Liver (tissue), 9 donors: ENCODE data around the gene CSNK1E. TPM values are rescaled to one million over a fixed set of nuclear protein-coding genes. Genes with fewer than 3 reads are reported as not detected.
A peak's percentile ranks its signal among the peaks of the same experiment; 100 is the strongest.

ENCODE experiments used
- DNase-seq: peaks from one replicate; pipeline ENCODE4 v3.0.0-alpha.2; 2017; ENCODE audit warnings: low spot score
- H3K27ac ChIP-seq, 2 donors: one replicate each; pipeline ENCODE4 v1.7.0; 2013; ENCODE audit warnings: inconsistent platforms in 2 of 2, low read length in 2 of 2, control low read depth in 1 of 2, low read depth in 1 of 2, mild to moderate bottlenecking in 1 of 2
- H3K27me3 ChIP-seq, 4 donors: one replicate each; pipeline versions ENCODE4 v1.6.1 to v1.7.0; 2013; ENCODE audit warnings: low read length in 3 of 4, inconsistent platforms in 1 of 4, mild to moderate bottlenecking in 1 of 4, moderate library complexity in 1 of 4; ENCODE audit not compliant: control insufficient read depth in 4 of 4, insufficient read depth in 4 of 4
- H3K36me3 ChIP-seq, 4 donors: one replicate each; pipeline versions ENCODE4 v1.6.1 to v1.7.0; 2013; ENCODE audit warnings: low read length in 3 of 4, mild to moderate bottlenecking in 3 of 4, low read depth in 1 of 4, moderate library complexity in 1 of 4; ENCODE audit not compliant: control insufficient read depth in 4 of 4, insufficient read depth in 3 of 4
- H3K4me1 ChIP-seq, 4 donors: one replicate each; pipeline versions ENCODE4 v1.6.1 to v1.7.0; 2013; ENCODE audit warnings: low read length in 3 of 4, mild to moderate bottlenecking in 3 of 4, moderate library complexity in 1 of 4; ENCODE audit not compliant: control insufficient read depth in 4 of 4, insufficient read depth in 4 of 4
- H3K4me3 ChIP-seq, 3 donors: one replicate each; pipeline versions ENCODE4 v1.6.1 to v1.7.0; 2013; ENCODE audit warnings: low read length in 3 of 3, control low read depth in 1 of 3, low read depth in 1 of 3, mild to moderate bottlenecking in 1 of 3
- H3K9ac ChIP-seq, 2 donors: one replicate each; pipeline ENCODE4 v1.7.0; 2013; ENCODE audit warnings: low read length in 2 of 2, mild to moderate bottlenecking in 2 of 2, moderate library complexity in 2 of 2, control low read depth in 1 of 2, low read depth in 1 of 2
- H3K9me3 ChIP-seq, 4 donors: one replicate each; pipeline versions ENCODE4 v1.6.1 to v1.7.0; 2013; ENCODE audit warnings: low read length in 3 of 4; ENCODE audit not compliant: control insufficient read depth in 4 of 4
- ATF3 ChIP-seq: IDR thresholded peaks from 2 replicates; pipeline ENCODE4 v1.6.1; 2016; ENCODE audit warnings: antibody characterized with exemption
- CTCF ChIP-seq: fragments of 150-350 bp; IDR thresholded peaks from 2 replicates; pipeline ENCODE4 v1.5.1; 2017; ENCODE audit warnings: improper control_type of control experiment, low read depth, low read length; ENCODE audit not compliant: missing input control
- EGR1 ChIP-seq, 2 donors: IDR thresholded peaks; 2 replicates each; pipeline ENCODE4 v1.6.1; 2016 to 2018; ENCODE audit warnings: antibody characterized with exemption in 2 of 2, low read depth in 2 of 2
- FOXA1 ChIP-seq: IDR thresholded peaks from 2 replicates; pipeline ENCODE4 v1.6.1; 2016; ENCODE audit warnings: antibody characterized with exemption
- FOXA2 ChIP-seq: IDR thresholded peaks from 2 replicates; pipeline ENCODE4 v1.6.1; 2016; ENCODE audit warnings: antibody characterized with exemption
- GABPA ChIP-seq, 2 donors: IDR thresholded peaks in 1 of 2; conservative IDR thresholded peaks in 1 of 2; 2 replicates each; pipeline ENCODE4 v1.6.1; 2016; ENCODE audit warnings: antibody characterized with exemption in 2 of 2, mild to moderate bottlenecking in 1 of 2, moderate library complexity in 1 of 2
- HNF4A ChIP-seq, 2 donors: conservative IDR thresholded peaks; 2 replicates each; pipeline ENCODE4 v1.6.1; 2016; ENCODE audit warnings: antibody characterized with exemption in 2 of 2, mild to moderate bottlenecking in 2 of 2
- HNF4G ChIP-seq: IDR thresholded peaks from 2 replicates; pipeline ENCODE4 v1.6.1; 2016; ENCODE audit warnings: antibody characterized with exemption
- JUND ChIP-seq, 2 donors: IDR thresholded peaks; 2 replicates each; pipeline ENCODE4 v1.6.1; 2016; ENCODE audit warnings: antibody characterized with exemption in 2 of 2
- MAX ChIP-seq: IDR thresholded peaks from 2 replicates; pipeline ENCODE4 v1.6.1; 2016; ENCODE audit warnings: antibody characterized with exemption
- RAD21 ChIP-seq, 2 donors: IDR thresholded peaks; 2 replicates each; pipeline ENCODE4 v1.6.1; 2016; ENCODE audit warnings: antibody characterized with exemption in 2 of 2, mild to moderate bottlenecking in 2 of 2
- REST ChIP-seq: IDR thresholded peaks from 2 replicates; pipeline ENCODE4 v1.6.1; 2016; ENCODE audit warnings: antibody characterized with exemption, mild to moderate bottlenecking
- RXRA ChIP-seq, 2 donors: IDR thresholded peaks; 2 replicates each; pipeline ENCODE4 v1.6.1; 2017 to 2018; ENCODE audit warnings: antibody characterized with exemption in 2 of 2, mild to moderate bottlenecking in 1 of 2
- SP1 ChIP-seq: IDR thresholded peaks from 2 replicates; pipeline ENCODE4 v1.6.1; 2018; ENCODE audit warnings: antibody characterized with exemption, mild to moderate bottlenecking
- YY1 ChIP-seq: IDR thresholded peaks from 2 replicates; pipeline ENCODE4 v1.6.1; 2016; ENCODE audit warnings: antibody characterized with exemption, mild to moderate bottlenecking
- ZBTB33 ChIP-seq: IDR thresholded peaks from 2 replicates; pipeline ENCODE4 v1.6.1; 2016; ENCODE audit warnings: antibody characterized with exemption
- WGBS: extraction: QIAGEN DNeasy Blood & Tissue Kit; methylation state at CpG from one replicate; pipeline ENCODE4 v1.1.7; 2013; 5-methylcytosine and 5-hydroxymethylcytosine counted together
- polyA plus RNA-seq, 2 donors: library from polyadenylated mRNA; stranded (reverse) in 1 of 2; unstranded in 1 of 2; fragments of 200-250 nt in 1 of 2; fragments of >200 nt in 1 of 2; fragmentation: Nextera tagmentation in 1 of 2; extraction: Ambion mirVana in 1 of 2; gene quantifications; one replicate each; pipeline versions ENCODE4 v1.2.1 to v1.2.3, GENCODE V29; 2013 to 2015
- total RNA-seq, 2 donors: library from RNA; depleted of rRNA; stranded (reverse); fragments of >200 nt; gene quantifications; one replicate each; pipeline ENCODE4 v1.2.3, GENCODE V29; 2014
- donor health status: healthy.
- donor health status: healthy.
- donor health status: healthy.
- donor health status: healthy.
- donor health status: healthy.

CSNK1E gene
- total and polyA plus RNA-seq, 4 donors = 8.4 to 27.4 (median 13.7) TPM

GRCh38 chr22:38247713-38248112, 69.5 kb downstream of the CSNK1E start:
- Histone ChIP-seq H3K36me3 (peaks cover 0 to 18% (median 7%) of the 10 kb centered on the region in 4 donors), H3K4me1 (peaks cover 0 to 1% (median 0%) of the 10 kb centered on the region in 4 donors), H3K9ac (no peak overlapping the region), H3K4me3 (no peak overlapping the region), H3K9me3 (no peaks in the 10 kb centered on the region), H3K27me3 (no peaks in the 10 kb centered on the region), H3K27ac (peak overlapping the region in 1 of 2 donors; percentile 40)
- 96% methylated on average over 12 of the region's 12 CpGs for WGBS
- TF ChIP-seq FOXA2 = no peak
- no peak for TF ChIP-seq JUND (IDR thresholded peaks at IDR 0.05)
- TF ChIP-seq MAX = no peak
- no peak for TF ChIP-seq ZBTB33
- TF ChIP-seq REST = no peak
- no peak for TF ChIP-seq ATF3
- TF ChIP-seq YY1 = no peak
- TF ChIP-seq RXRA (IDR thresholded peaks at IDR 0.05) = no peak
- no peak for DNase-seq

GRCh38 chr22:38246692-38247091, 70.5 kb downstream of the CSNK1E start:
- Histone ChIP-seq H3K9me3 (no peaks in the 10 kb centered on the region), H3K4me1 (peaks cover 0 to 2% (median under 1%) of the 10 kb centered on the region in 4 donors), H3K27me3 (no peaks in the 10 kb centered on the region), H3K36me3 (peaks cover 0 to 18% (median 7%) of the 10 kb centered on the region in 4 donors), H3K27ac (peak overlapping the region; percentile 40 to 65), H3K4me3 (no peak overlapping the region), H3K9ac (no peak overlapping the region)
- TF ChIP-seq RAD21 (IDR thresholded peaks at IDR 0.05) = no peak
- TF ChIP-seq HNF4A (conservative IDR thresholded peaks at IDR 0.05) = no peak
- TF ChIP-seq RXRA (IDR thresholded peaks at IDR 0.05) = no peak
- TF ChIP-seq FOXA1 = no peak
- 85% methylated on average over 5 of the region's 5 CpGs for WGBS
- no peak for DNase-seq

- Histone ChIP-seq H3K36me3 (peaks cover 0 to 18% (median 7%) of the 10 kb centered on the region in 4 donors), H3K27me3 (no peaks in the 10 kb centered on the region), H3K9me3 (no peaks in the 10 kb centered on the region), H3K27ac (peak overlapping the region in 1 of 2 donors; percentile 65), H3K9ac (no peak overlapping the region), H3K4me1 (peaks cover 0 to 2% (median under 1%) of the 10 kb centered on the region in 4 donors), H3K4me3 (no peak overlapping the region)
- TF ChIP-seq CTCF (no peak), HNF4G (no peak), GABPA (IDR thresholded peaks at IDR 0.05 in 1 of 2, conservative IDR thresholded peaks at IDR 0.05 in 1 of 2) (no peak), EGR1 (IDR thresholded peaks at IDR 0.05; ENCODE audit: low read depth in 2 of 2) (no peak), RAD21 (IDR thresholded peaks at IDR 0.05) (no peak), YY1 (no peak), RXRA (IDR thresholded peaks at IDR 0.05) (no peak), HNF4A (conservative IDR thresholded peaks at IDR 0.05) (no peak), ZBTB33 (no peak), SP1 (no peak)
- 89% methylated on average over 19 of the region's 19 CpGs for WGBS
- no peak for DNase-seq
Measured at GRCh38 chr22:38246046-38246658, 71.1 kb downstream of the CSNK1E start.
